Ishikawa (cell line): Measurements from ENCODE around the gene CCDC110.

Experiments used
- TAF1 ChIP-seq: IDR thresholded peaks from 2 replicates; pipeline ENCODE4 v1.6.1; 2012; ENCODE audit warnings: low read depth, mild to moderate bottlenecking
- TF ChIP-seq, protein P1 (sequence below): IDR thresholded peaks from 2 replicates; pipeline ENCODE4 v1.6.1; 2012; ENCODE audit warnings: low read depth, mild to moderate bottlenecking
- TF ChIP-seq, protein P2 (sequence below): IDR thresholded peaks from 2 replicates; pipeline ENCODE4 v1.6.1; 2012

DNA sequence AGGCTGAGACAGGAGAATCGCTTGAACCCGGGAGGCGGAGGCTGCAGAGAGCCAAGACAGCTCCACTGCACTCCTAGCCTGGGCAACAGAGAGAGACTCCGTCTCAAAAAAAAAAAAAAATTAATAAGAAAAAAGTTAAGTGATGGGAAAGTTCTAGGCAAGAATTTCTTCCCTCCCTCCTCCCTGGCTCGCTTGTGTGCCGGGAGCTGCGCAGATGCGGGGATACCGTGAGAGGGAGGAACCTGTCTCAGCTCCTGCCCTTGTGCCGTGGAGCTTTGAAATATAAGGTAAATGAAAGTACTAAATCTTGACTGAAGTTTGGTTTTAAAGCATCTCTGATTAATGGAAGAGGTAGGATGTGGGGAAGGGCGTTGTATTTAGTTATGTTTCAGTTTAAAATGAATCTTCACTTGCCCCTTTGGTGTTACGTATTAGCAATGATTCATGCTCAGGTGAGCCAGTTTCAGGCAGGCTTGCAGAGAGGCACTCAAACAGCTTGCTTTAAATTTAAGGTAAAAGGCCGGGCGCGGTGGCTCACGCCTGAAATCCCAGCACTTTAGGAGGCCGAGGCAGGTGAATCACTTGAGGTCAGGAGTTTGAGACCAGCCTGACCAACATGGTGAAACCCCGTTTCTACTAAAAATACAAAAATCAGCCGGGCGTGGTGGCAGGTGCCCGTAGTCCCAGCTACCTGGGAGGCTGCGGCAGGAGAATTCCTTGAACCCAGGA lies 44.4 kb downstream of the CCDC110 start:
- no peak for TF ChIP-seq TAF1
- TF ChIP-seq, protein P1, sequence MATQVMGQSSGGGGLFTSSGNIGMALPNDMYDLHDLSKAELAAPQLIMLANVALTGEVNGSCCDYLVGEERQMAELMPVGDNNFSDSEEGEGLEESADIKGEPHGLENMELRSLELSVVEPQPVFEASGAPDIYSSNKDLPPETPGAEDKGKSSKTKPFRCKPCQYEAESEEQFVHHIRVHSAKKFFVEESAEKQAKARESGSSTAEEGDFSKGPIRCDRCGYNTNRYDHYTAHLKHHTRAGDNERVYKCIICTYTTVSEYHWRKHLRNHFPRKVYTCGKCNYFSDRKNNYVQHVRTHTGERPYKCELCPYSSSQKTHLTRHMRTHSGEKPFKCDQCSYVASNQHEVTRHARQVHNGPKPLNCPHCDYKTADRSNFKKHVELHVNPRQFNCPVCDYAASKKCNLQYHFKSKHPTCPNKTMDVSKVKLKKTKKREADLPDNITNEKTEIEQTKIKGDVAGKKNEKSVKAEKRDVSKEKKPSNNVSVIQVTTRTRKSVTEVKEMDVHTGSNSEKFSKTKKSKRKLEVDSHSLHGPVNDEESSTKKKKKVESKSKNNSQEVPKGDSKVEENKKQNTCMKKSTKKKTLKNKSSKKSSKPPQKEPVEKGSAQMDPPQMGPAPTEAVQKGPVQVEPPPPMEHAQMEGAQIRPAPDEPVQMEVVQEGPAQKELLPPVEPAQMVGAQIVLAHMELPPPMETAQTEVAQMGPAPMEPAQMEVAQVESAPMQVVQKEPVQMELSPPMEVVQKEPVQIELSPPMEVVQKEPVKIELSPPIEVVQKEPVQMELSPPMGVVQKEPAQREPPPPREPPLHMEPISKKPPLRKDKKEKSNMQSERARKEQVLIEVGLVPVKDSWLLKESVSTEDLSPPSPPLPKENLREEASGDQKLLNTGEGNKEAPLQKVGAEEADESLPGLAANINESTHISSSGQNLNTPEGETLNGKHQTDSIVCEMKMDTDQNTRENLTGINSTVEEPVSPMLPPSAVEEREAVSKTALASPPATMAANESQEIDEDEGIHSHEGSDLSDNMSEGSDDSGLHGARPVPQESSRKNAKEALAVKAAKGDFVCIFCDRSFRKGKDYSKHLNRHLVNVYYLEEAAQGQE, result no peak
- TF ChIP-seq, protein P2, sequence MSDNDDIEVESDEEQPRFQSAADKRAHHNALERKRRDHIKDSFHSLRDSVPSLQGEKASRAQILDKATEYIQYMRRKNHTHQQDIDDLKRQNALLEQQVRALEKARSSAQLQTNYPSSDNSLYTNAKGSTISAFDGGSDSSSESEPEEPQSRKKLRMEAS, result no peak
